RWPE2 (cell line): ENCODE measurements around the gene PITPNC1.
A peak's percentile ranks its signal among the peaks of the same experiment; 100 is the strongest.

Source experiments
- ATAC-seq: fragments of 200-7000 bp; cut with Tn5 transposase; 3 replicates; pipeline ENCODE4 v1.9.1; 2021; ENCODE audit warnings: low read depth
- DNase-seq: peaks from one replicate; pipeline ENCODE4 v3.0.0-alpha.2; 2020; ENCODE audit warnings: low spot score
- H3K27ac ChIP-seq: fragments of 450-650 bp; 2 replicates; pipeline ENCODE4 v1.5.1; 2017; ENCODE audit warnings: mild to moderate bottlenecking; ENCODE audit not compliant: poor library complexity, severe bottlenecking
- H3K27me3 ChIP-seq: fragments of 250-450 bp; sonication (Bioruptor Pico); 2 replicates; pipeline ENCODE4 v1.5.1; 2021; ENCODE audit warnings: mild to moderate bottlenecking, moderate library complexity; ENCODE audit not compliant: insufficient read depth, poor library complexity, severe bottlenecking
- H3K36me3 ChIP-seq: fragments of 250-450 bp; sonication (Bioruptor Pico); 2 replicates; pipeline ENCODE4 v1.5.1; 2020; ENCODE audit warnings: low read depth, mild to moderate bottlenecking, moderate library complexity
- H3K4me1 ChIP-seq: fragments of 250-450 bp; sonication (Bioruptor Pico); 2 replicates; pipeline ENCODE4 v1.5.1; 2021; ENCODE audit warnings: mild to moderate bottlenecking, moderate library complexity; ENCODE audit not compliant: insufficient read depth, poor library complexity, severe bottlenecking
- H3K4me3 ChIP-seq: fragments of 250-450 bp; sonication (Bioruptor Pico); 2 replicates; pipeline ENCODE4 v1.5.1; 2021; ENCODE audit warnings: mild to moderate bottlenecking, moderate library complexity; ENCODE audit not compliant: severe bottlenecking
- H3K9me3 ChIP-seq: fragments of 250-450 bp; sonication (Bioruptor Pico); 2 replicates; pipeline ENCODE4 v1.5.1; 2021; ENCODE audit warnings: mild to moderate bottlenecking, moderate library complexity; ENCODE audit not compliant: severe bottlenecking
- TF ChIP-seq, protein P1 (sequence below): fragments of 450-650 bp; IDR thresholded peaks from one replicate; pipeline ENCODE4 v1.5.1; 2017; ENCODE audit warnings: mild to moderate bottlenecking, moderate library complexity; ENCODE audit not compliant: poor library complexity, severe bottlenecking

Gene PITPNC1

DNA sequence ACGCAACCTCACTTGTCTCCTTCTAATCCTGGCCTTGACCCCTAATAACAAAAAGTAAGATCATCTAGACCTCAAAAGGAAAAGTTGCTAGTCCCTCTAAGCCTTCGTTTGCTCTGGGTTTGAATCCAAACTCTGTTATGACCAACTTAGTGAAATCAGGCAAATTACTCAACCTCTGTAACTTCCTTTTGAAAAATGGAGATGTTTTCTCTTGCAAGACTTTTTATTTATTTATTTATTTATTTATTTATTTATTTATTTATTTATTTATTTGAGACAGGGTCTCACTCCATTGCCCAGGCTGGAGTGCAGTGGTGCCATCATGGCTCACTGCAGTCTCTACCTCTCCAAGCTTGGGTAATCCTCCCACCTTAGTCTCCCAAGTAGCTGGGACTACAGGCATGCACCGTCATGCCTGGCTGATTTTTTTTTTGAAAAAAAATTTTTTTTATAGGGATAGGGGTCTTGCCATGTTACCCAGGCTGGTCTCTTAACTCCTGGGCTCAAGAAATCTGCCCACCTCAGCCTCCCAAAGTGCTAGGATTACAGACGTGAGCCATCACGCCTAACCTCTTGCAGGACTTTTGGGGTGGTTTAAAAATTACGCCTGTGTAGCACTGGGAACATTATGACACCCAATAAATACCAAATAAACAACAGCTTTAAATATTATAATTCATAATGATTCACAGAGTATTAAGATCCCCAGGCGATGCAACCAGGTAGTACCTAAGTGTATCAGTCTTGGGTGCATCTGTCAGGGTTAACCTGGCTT lies 63.4 kb downstream of the PITPNC1 start:
- H3K4me1 ChIP-seq, result peaks cover 26% of the 10 kb centered on the region
- TF ChIP-seq, protein P1, sequence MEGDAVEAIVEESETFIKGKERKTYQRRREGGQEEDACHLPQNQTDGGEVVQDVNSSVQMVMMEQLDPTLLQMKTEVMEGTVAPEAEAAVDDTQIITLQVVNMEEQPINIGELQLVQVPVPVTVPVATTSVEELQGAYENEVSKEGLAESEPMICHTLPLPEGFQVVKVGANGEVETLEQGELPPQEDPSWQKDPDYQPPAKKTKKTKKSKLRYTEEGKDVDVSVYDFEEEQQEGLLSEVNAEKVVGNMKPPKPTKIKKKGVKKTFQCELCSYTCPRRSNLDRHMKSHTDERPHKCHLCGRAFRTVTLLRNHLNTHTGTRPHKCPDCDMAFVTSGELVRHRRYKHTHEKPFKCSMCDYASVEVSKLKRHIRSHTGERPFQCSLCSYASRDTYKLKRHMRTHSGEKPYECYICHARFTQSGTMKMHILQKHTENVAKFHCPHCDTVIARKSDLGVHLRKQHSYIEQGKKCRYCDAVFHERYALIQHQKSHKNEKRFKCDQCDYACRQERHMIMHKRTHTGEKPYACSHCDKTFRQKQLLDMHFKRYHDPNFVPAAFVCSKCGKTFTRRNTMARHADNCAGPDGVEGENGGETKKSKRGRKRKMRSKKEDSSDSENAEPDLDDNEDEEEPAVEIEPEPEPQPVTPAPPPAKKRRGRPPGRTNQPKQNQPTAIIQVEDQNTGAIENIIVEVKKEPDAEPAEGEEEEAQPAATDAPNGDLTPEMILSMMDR, result no peak
- H3K36me3 ChIP-seq, result 0 out of 2 replicates have a peak, but pooled peaks cover 6% of the 10 kb centered on the region
- H3K4me3 ChIP-seq, result no peak overlapping the region
- no peaks in the 10 kb centered on the region for H3K9me3 ChIP-seq
- DNase-seq, result no peak
- H3K27me3 ChIP-seq, result no peaks in the 10 kb centered on the region
- peak; percentile 15; the same call in 1 of the 3 replicates for ATAC-seq
- H3K27ac ChIP-seq, result peak overlapping the region; percentile 61

DNA sequence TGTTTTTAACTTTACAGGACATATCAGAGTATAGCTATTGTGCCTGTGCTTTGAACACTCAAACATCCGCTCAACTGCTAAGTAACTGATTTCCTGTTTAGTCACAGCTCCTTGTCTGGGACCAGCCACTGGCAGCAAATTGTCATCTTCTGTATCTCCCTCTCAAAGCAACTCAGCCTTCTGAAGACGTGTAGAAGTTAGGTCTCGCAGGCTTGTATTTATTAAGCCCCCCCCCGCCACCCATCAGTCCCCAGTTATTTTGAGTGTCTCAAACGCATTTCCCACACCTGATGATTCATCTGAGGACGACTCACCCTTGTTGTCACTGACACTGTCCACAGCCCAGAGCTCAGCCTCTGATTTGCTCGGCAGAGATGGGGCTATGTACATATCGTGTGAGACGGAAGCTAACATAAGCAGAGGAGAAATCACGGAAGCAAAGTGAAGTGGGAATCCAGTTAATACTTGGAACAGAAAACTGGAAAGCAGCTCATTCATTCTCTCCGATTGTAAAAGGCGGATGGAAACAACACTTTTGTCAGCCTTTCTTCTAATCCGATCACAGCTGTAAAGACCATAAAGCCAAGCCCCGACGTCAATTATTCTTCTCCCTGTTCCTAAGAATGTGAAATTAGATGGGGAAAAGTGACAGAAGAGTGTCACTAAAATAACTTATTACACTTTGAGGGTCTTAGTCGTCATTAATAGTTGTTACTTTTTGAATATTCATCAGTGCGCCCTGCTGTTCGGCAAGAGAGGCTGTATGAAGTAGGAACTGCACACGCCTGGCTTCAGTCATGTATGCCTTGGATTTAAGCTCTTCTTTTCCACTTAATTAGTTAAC lies 64.2 kb downstream of the PITPNC1 start:
- Histone ChIP-seq H3K9me3 (no peaks in the 10 kb centered on the region), H3K36me3 (0 out of 2 replicates have a peak, but pooled peaks cover 6% of the 10 kb centered on the region), H3K27ac (peak overlapping the region; percentile 61), H3K27me3 (no peaks in the 10 kb centered on the region), H3K4me3 (no peak overlapping the region), H3K4me1 (peaks cover 26% of the 10 kb centered on the region)
- TF ChIP-seq, protein P1, result no peak
- peak; percentile 73 for ATAC-seq
- no peak for DNase-seq

DNA sequence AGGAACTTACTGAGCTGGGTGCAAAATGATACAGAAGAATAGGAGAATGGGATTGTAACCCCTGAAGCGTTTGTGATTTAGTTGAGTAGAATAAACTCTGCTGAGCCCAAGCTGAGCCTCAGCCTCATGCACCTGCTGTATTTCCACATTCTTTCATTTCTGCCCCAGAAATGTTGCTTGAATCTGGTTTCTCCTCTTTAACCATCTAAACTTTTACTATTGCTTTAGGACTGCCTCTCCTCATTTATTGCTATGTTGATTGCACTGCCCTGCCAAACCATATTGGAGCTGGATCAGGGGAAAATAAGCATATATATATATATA lies 64.8 kb downstream of the PITPNC1 start:
- ATAC-seq, result no peak
- 0 out of 2 replicates have a peak, but pooled peaks cover 6% of the 10 kb centered on the region for H3K36me3 ChIP-seq
- TF ChIP-seq, protein P1, result no peak
- peak overlapping the region; percentile 61 for H3K27ac ChIP-seq
- H3K27me3 ChIP-seq, result no peaks in the 10 kb centered on the region
- H3K4me1 ChIP-seq, result peaks cover 26% of the 10 kb centered on the region
- no peak for DNase-seq
- no peak overlapping the region for H3K4me3 ChIP-seq
- H3K9me3 ChIP-seq, result no peaks in the 10 kb centered on the region

DNA sequence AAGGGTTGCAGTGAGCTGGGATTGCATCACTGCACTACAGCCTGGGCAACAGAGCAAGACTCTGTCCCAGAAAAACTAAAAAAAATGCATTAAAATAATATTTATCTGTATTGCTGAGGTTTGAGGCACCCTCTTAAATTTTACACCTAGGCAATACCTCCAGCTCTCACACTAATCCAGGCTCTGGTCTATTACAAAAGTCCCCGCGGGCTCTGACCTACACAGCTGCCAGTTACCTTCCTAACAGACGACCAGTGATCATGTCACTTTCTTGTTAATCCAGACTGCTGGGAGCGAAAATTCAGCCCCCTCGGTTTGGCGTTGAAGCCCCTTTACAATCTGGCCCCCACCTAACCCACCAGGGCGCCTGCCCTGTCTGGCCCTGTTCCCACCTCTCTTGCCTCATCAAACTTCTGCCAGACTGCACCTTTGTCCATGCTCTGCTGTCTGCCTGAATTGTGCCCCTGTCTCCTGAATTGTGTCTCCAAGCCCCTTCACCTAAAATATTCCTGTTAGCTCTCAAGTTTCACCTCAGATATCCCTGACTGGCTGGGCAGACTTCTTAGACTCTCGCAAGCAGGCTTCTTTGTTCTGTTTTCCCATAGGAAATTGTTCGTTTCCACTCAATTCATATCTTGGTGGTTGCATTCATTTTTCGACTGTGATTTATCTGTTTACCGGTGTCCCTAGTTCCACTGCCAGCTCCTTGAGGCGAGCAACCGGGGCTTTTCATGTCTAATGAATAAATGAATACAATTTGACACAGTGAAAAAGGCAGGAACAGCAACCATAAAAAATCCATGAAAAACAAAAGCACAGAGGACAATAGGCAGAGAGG lies 65.9 kb downstream of the PITPNC1 start:
- H3K36me3 ChIP-seq, result 0 out of 2 replicates have a peak, but pooled peaks cover 6% of the 10 kb centered on the region
- H3K27ac ChIP-seq, result peak overlapping the region; percentile 2
- no peaks in the 10 kb centered on the region for H3K9me3 ChIP-seq
- peaks cover 26% of the 10 kb centered on the region for H3K4me1 ChIP-seq
- no peaks in the 10 kb centered on the region for H3K27me3 ChIP-seq
- no peak for DNase-seq
- TF ChIP-seq, protein P1, result no peak
- ATAC-seq, result no peak
- no peak overlapping the region for H3K4me3 ChIP-seq
